ENCODE results near the gene CLDN5.
A peak's percentile ranks its signal among the peaks of the same experiment; 100 is the strongest.

CLDN5 gene

GRCh38 chr22:19483481-19484244 is 40.5 kb downstream of the CLDN5 start:
- H3K4me3 ChIP-seq (ENCODE audit: insufficient read depth, low read depth, low read length, poor library complexity, severe bottlenecking): no peak overlapping the region
- H3K36me3 ChIP-seq (ENCODE audit: control insufficient read depth, insufficient read depth, low read length): no peaks in the 10 kb centered on the region
- no peaks in the 10 kb centered on the region for H3K27me3 ChIP-seq (replicated peaks; ENCODE audit: control insufficient read depth, insufficient read depth, low read length, poor library complexity, severe bottlenecking)
- no peak for DNase-seq
- H3K4me1 ChIP-seq (ENCODE audit: control insufficient read depth, insufficient read depth, low read length, poor library complexity, severe bottlenecking): peaks cover 5% of the 10 kb centered on the region
- H3K27ac ChIP-seq (ENCODE audit: insufficient read depth, low read length, poor library complexity, severe bottlenecking): no peak overlapping the region
- no peaks in the 10 kb centered on the region for H3K9me3 ChIP-seq (ENCODE audit: control insufficient read depth, low read length)

GRCh38 chr22:19482297-19482696 is 41.9 kb downstream of the CLDN5 start:
- H3K27me3 ChIP-seq (replicated peaks; ENCODE audit: control insufficient read depth, insufficient read depth, low read length, poor library complexity, severe bottlenecking): no peaks in the 10 kb centered on the region
- H3K4me3 ChIP-seq (ENCODE audit: insufficient read depth, low read depth, low read length, poor library complexity, severe bottlenecking): no peak overlapping the region
- peaks cover 9% of the 10 kb centered on the region for H3K4me1 ChIP-seq (ENCODE audit: control insufficient read depth, insufficient read depth, low read length, poor library complexity, severe bottlenecking)
- no peak overlapping the region for H3K27ac ChIP-seq (ENCODE audit: insufficient read depth, low read length, poor library complexity, severe bottlenecking)
- no peak for DNase-seq
- no peaks in the 10 kb centered on the region for H3K36me3 ChIP-seq (ENCODE audit: control insufficient read depth, insufficient read depth, low read length)
- no peaks in the 10 kb centered on the region for H3K9me3 ChIP-seq (ENCODE audit: control insufficient read depth, low read length)

- no peak for DNase-seq
- H3K36me3 ChIP-seq (ENCODE audit: control insufficient read depth, insufficient read depth, low read length): no peaks in the 10 kb centered on the region
- H3K27me3 ChIP-seq (replicated peaks; ENCODE audit: control insufficient read depth, insufficient read depth, low read length, poor library complexity, severe bottlenecking): no peaks in the 10 kb centered on the region
- peaks cover 9% of the 10 kb centered on the region for H3K4me1 ChIP-seq (ENCODE audit: control insufficient read depth, insufficient read depth, low read length, poor library complexity, severe bottlenecking)
- H3K9me3 ChIP-seq (ENCODE audit: control insufficient read depth, low read length): no peaks in the 10 kb centered on the region
- H3K27ac ChIP-seq (ENCODE audit: insufficient read depth, low read length, poor library complexity, severe bottlenecking): no peak overlapping the region
- no peak overlapping the region for H3K4me3 ChIP-seq (ENCODE audit: insufficient read depth, low read depth, low read length, poor library complexity, severe bottlenecking)
These were observed 43.4 kb downstream of the CLDN5 start for GRCh38 chr22:19480789-19481188.

- peaks cover 9% of the 10 kb centered on the region for H3K4me1 ChIP-seq (ENCODE audit: control insufficient read depth, insufficient read depth, low read length, poor library complexity, severe bottlenecking)
- no peaks in the 10 kb centered on the region for H3K27me3 ChIP-seq (replicated peaks; ENCODE audit: control insufficient read depth, insufficient read depth, low read length, poor library complexity, severe bottlenecking)
- peak overlapping the region; percentile 81 for H3K4me3 ChIP-seq (ENCODE audit: insufficient read depth, low read depth, low read length, poor library complexity, severe bottlenecking)
- no peak overlapping the region for H3K27ac ChIP-seq (ENCODE audit: insufficient read depth, low read length, poor library complexity, severe bottlenecking)
- H3K36me3 ChIP-seq (ENCODE audit: control insufficient read depth, insufficient read depth, low read length): peaks cover 6% of the 10 kb centered on the region
- DNase-seq: no peak
- H3K9me3 ChIP-seq (ENCODE audit: control insufficient read depth, low read length): no peaks in the 10 kb centered on the region
These were observed 44.0 kb downstream of the CLDN5 start for GRCh38 chr22:19480173-19480568.

- Histone ChIP-seq H3K4me3 (ENCODE audit: insufficient read depth, low read depth, low read length, poor library complexity, severe bottlenecking) (peak within 1 kb of the TSS; percentile 81), H3K27me3 (replicated peaks; ENCODE audit: control insufficient read depth, insufficient read depth, low read length, poor library complexity, severe bottlenecking) (no peaks in the 10 kb centered on the region), H3K9me3 (ENCODE audit: control insufficient read depth, low read length) (no peaks in the 10 kb centered on the region), H3K4me1 (ENCODE audit: control insufficient read depth, insufficient read depth, low read length, poor library complexity, severe bottlenecking) (peaks cover 9% of the 10 kb centered on the region), H3K27ac (ENCODE audit: insufficient read depth, low read length, poor library complexity, severe bottlenecking) (peak within 1 kb of the TSS; percentile 96), H3K36me3 (ENCODE audit: control insufficient read depth, insufficient read depth, low read length) (peaks cover 10% of the 10 kb centered on the region)
- peak; percentile 85 to 92 (median 92) for DNase-seq
These were observed 44.6 kb downstream of the CLDN5 start, which contains the start of gene CDC45 for GRCh38 chr22:19479355-19480172. CDC45 (plus strand) TSS chr22:19479920; CDS start chr22:19479969, 49 bp downstream.

- no peaks in the 10 kb centered on the region for H3K27me3 ChIP-seq (replicated peaks; ENCODE audit: control insufficient read depth, insufficient read depth, low read length, poor library complexity, severe bottlenecking)
- no peaks in the 10 kb centered on the region for H3K9me3 ChIP-seq (ENCODE audit: control insufficient read depth, low read length)
- DNase-seq: peak; percentile 64 to 75 (median 65)
- H3K36me3 ChIP-seq (ENCODE audit: control insufficient read depth, insufficient read depth, low read length): peaks cover 13% of the 10 kb centered on the region
- peak within 1 kb of the TSS; percentile 96 for H3K27ac ChIP-seq (ENCODE audit: insufficient read depth, low read length, poor library complexity, severe bottlenecking)
- peak within 1 kb of the TSS; percentile 81 for H3K4me3 ChIP-seq (ENCODE audit: insufficient read depth, low read depth, low read length, poor library complexity, severe bottlenecking)
- peaks cover 9% of the 10 kb centered on the region for H3K4me1 ChIP-seq (ENCODE audit: control insufficient read depth, insufficient read depth, low read length, poor library complexity, severe bottlenecking)
These were observed 45.3 kb downstream of the CLDN5 start, which contains the start of gene UFD1 for GRCh38 chr22:19478901-19479354. UFD1 (minus strand) TSS chr22:19479193; CDS start chr22:19479085, 108 bp downstream.

- Histone ChIP-seq H3K4me1 (ENCODE audit: control insufficient read depth, insufficient read depth, low read length, poor library complexity, severe bottlenecking) (peaks cover 9% of the 10 kb centered on the region), H3K4me3 (ENCODE audit: insufficient read depth, low read depth, low read length, poor library complexity, severe bottlenecking) (peak overlapping the region; percentile 81), H3K27ac (ENCODE audit: insufficient read depth, low read length, poor library complexity, severe bottlenecking) (peak overlapping the region; percentile 96), H3K9me3 (ENCODE audit: control insufficient read depth, low read length) (no peaks in the 10 kb centered on the region), H3K36me3 (ENCODE audit: control insufficient read depth, insufficient read depth, low read length) (peaks cover 20% of the 10 kb centered on the region), H3K27me3 (replicated peaks; ENCODE audit: control insufficient read depth, insufficient read depth, low read length, poor library complexity, severe bottlenecking) (no peaks in the 10 kb centered on the region)
- peak in 1 of 3 donors; percentile 16 for DNase-seq
These were observed 45.9 kb downstream of the CLDN5 start for GRCh38 chr22:19478045-19478900.

GRCh38 chr22:19477321-19478044 is 46.7 kb downstream of the CLDN5 start:
- DNase-seq: no peak
- Histone ChIP-seq H3K4me3 (ENCODE audit: insufficient read depth, low read depth, low read length, poor library complexity, severe bottlenecking) (peak overlapping the region; percentile 81), H3K4me1 (ENCODE audit: control insufficient read depth, insufficient read depth, low read length, poor library complexity, severe bottlenecking) (peaks cover 9% of the 10 kb centered on the region), H3K27ac (ENCODE audit: insufficient read depth, low read length, poor library complexity, severe bottlenecking) (peak overlapping the region; percentile 96), H3K36me3 (ENCODE audit: control insufficient read depth, insufficient read depth, low read length) (peaks cover 27% of the 10 kb centered on the region), H3K9me3 (ENCODE audit: control insufficient read depth, low read length) (no peaks in the 10 kb centered on the region), H3K27me3 (replicated peaks; ENCODE audit: control insufficient read depth, insufficient read depth, low read length, poor library complexity, severe bottlenecking) (no peaks in the 10 kb centered on the region)

GRCh38 chr22:19476023-19476422 is 48.2 kb downstream of the CLDN5 start:
- no peaks in the 10 kb centered on the region for H3K27me3 ChIP-seq (replicated peaks; ENCODE audit: control insufficient read depth, insufficient read depth, low read length, poor library complexity, severe bottlenecking)
- peaks cover 42% of the 10 kb centered on the region for H3K36me3 ChIP-seq (ENCODE audit: control insufficient read depth, insufficient read depth, low read length)
- no peak for DNase-seq
- no peak overlapping the region for H3K4me3 ChIP-seq (ENCODE audit: insufficient read depth, low read depth, low read length, poor library complexity, severe bottlenecking)
- H3K4me1 ChIP-seq (ENCODE audit: control insufficient read depth, insufficient read depth, low read length, poor library complexity, severe bottlenecking): peaks cover 9% of the 10 kb centered on the region
- no peaks in the 10 kb centered on the region for H3K9me3 ChIP-seq (ENCODE audit: control insufficient read depth, low read length)
- H3K27ac ChIP-seq (ENCODE audit: insufficient read depth, low read length, poor library complexity, severe bottlenecking): no peak overlapping the region
